K562 (cell line): Measurements from ENCODE around the gene COL13A1. TPM values are rescaled to one million over a fixed set of nuclear protein-coding genes. Genes with fewer than 3 reads are reported as not detected.

Source experiments
- ATAC-seq: fragments of 200-7000 bp; cut with Tn5 transposase; 3 replicates; pipeline ENCODE4 v1.9.1; 2020; ENCODE audit warnings: moderate library complexity
- BruUV-seq: library from RNA; stranded (reverse); fragments of 400-500 nt; replicated peaks from 2 replicates; lab custom pipeline; 2021; lab: Mats Ljungman, UMichigan
- CTCF ChIA-PET: fragments of 300-600 bp; formaldehyde crosslinking; extraction: SDS; loops from one replicate; lab custom pipeline; 2021; ENCODE audit warnings: low intra/inter-chr PET ratio; lab: Yijun Ruan, JAX
- POLR2A ChIA-PET: fragments of 300-600, 350-650 bp; sonication (Branson Sonifier 250); formaldehyde crosslinking; extraction: SDS; loops from one replicate; lab custom pipeline; 2021; ENCODE audit warnings: antibody characterized with exemption, inconsistent platforms; lab: Yijun Ruan, JAX
- DNase-seq, 4 experiments: peaks; one replicate each; pipeline versions ENCODE4 v3.0.0 to v3.0.0-alpha.2; 2011 to 2018; ENCODE audit warnings: low spot score in 3 of 4, mixed read lengths in 3 of 4; ENCODE audit errors: extremely low read depth in 1 of 4
- FAIRE-seq: peaks from 2 replicates; lab custom pipeline; 2011; peaks lifted over from hg19 to GRCh38; lab: Jason Lieb, UNC
- H2AFZ ChIP-seq: 2 replicates; pipeline ENCODE4 v1.6.0; 2011; ENCODE audit warnings: low read depth, low read length, control low read depth, inconsistent platforms
- H3K27ac ChIP-seq: fragments of 200-600 bp; 3 replicates; pipeline ENCODE4 v1.8.0; 2011; ENCODE audit warnings: low read depth, mild to moderate bottlenecking, control low read depth, inconsistent platforms, low read length, moderate library complexity, mixed read lengths; ENCODE audit errors: extremely low read depth
- H3K27me3 ChIP-seq, 2 experiments: fragments of 300-600 bp in 1 of 2; 2 replicates in 1 of 2; 3 replicates in 1 of 2; pipeline versions ENCODE4 v1.6.0 to v1.8.0; 2011; ENCODE audit warnings: inconsistent platforms in 2 of 2, low read length in 2 of 2, mild to moderate bottlenecking in 1 of 2, mixed read lengths in 1 of 2, moderate library complexity in 1 of 2; ENCODE audit not compliant: control insufficient read depth in 2 of 2, insufficient read depth in 2 of 2
- H3K36me3 ChIP-seq: fragments of 300-600 bp; 3 replicates; pipeline ENCODE4 v1.8.0; 2011; ENCODE audit warnings: mild to moderate bottlenecking, low read length, inconsistent platforms; ENCODE audit not compliant: control insufficient read depth, insufficient read depth
- H3K4me1 ChIP-seq, 2 experiments: fragments of 200-600 bp in 1 of 2; replicated peaks in 1 of 2; 2 replicates in 1 of 2; 3 replicates in 1 of 2; pipeline versions ENCODE4 v1.5.1 to v1.8.0; 2011; ENCODE audit warnings: inconsistent platforms in 2 of 2, low read length in 2 of 2, mild to moderate bottlenecking in 1 of 2, mixed read lengths in 1 of 2, moderate library complexity in 1 of 2; ENCODE audit not compliant: control insufficient read depth in 2 of 2, insufficient read depth in 2 of 2
- H3K4me2 ChIP-seq: 2 replicates; pipeline ENCODE4 v1.6.1; 2011; ENCODE audit warnings: low read length, control low read depth, inconsistent platforms, mixed read lengths; ENCODE audit not compliant: insufficient read depth
- H3K4me3 ChIP-seq: fragments of 200-600 bp; sonication (generic), shearing (Covaris generic); 2 replicates; pipeline ENCODE4 v1.5.1; 2016; ENCODE audit warnings: control low read depth, inconsistent platforms
- H3K79me2 ChIP-seq: fragments of 200-600 bp; 3 replicates; pipeline ENCODE4 v1.8.0; 2011; ENCODE audit warnings: low read length, inconsistent platforms; ENCODE audit not compliant: control insufficient read depth, insufficient read depth
- H3K9ac ChIP-seq, 2 experiments: 2 replicates each; pipeline versions ENCODE4 v1.6.0 to v1.6.1; 2011; ENCODE audit warnings: low read depth in 2 of 2, low read length in 2 of 2, control low read depth in 1 of 2, inconsistent platforms in 1 of 2, mild to moderate bottlenecking in 1 of 2, mixed read lengths in 1 of 2; ENCODE audit not compliant: insufficient read depth in 1 of 2
- H3K9me1 ChIP-seq: one replicate; pipeline ENCODE4 v1.6.0; 2011; ENCODE audit warnings: inconsistent platforms, mild to moderate bottlenecking, low read length, moderate library complexity; ENCODE audit not compliant: control insufficient read depth, insufficient read depth
- H3K9me3 ChIP-seq: replicated peaks from 2 replicates; pipeline ENCODE4 v1.5.1; 2011; ENCODE audit warnings: low read depth, low read length, inconsistent platforms; ENCODE audit not compliant: control insufficient read depth, insufficient read depth
- H4K20me1 ChIP-seq: replicated peaks from 2 replicates; pipeline ENCODE4 v1.6.1; 2011; ENCODE audit warnings: low read length, inconsistent platforms, mixed read lengths; ENCODE audit not compliant: control insufficient read depth, insufficient read depth
- ILF3 ChIP-seq: fragments of 450-650 bp; IDR thresholded peaks from 2 replicates; pipeline ENCODE4 v1.6.1; 2018; ENCODE audit warnings: antibody characterized with exemption, mild to moderate bottlenecking, moderate library complexity, borderline replicate concordance
- MCM2 ChIP-seq: fragments of 450-650 bp; IDR thresholded peaks from 2 replicates; pipeline ENCODE4 v1.6.1; 2017; ENCODE audit warnings: low read depth, mild to moderate bottlenecking
- NR2C2 ChIP-seq, 2 experiments: fragments of 200-800 bp in 1 of 2; sonication (Bioruptor generic) in 1 of 2; sonication (generic) in 1 of 2; formaldehyde crosslinking in 1 of 2; IDR thresholded peaks; 2 replicates each; pipeline versions ENCODE4 v1.6.1 to v1.8.0; 2016 to 2022; ENCODE audit warnings: mild to moderate bottlenecking in 1 of 2, missing compliant biosample characterization in 1 of 2, missing genetic modification characterization in 1 of 2, missing genetic modification reagents in 1 of 2
- SRSF7 ChIP-seq: fragments of 200-400 bp; formaldehyde crosslinking; optimal IDR thresholded peaks from 2 replicates; pipeline ENCODE3; 2017; ENCODE audit warnings: mild to moderate bottlenecking, low read depth, low read length
- STAT5A ChIP-seq: IDR thresholded peaks from 2 replicates; pipeline ENCODE4 v1.6.1; 2012; ENCODE audit warnings: low read length, inconsistent platforms, borderline replicate concordance
- ZNF184 ChIP-seq: sonication (generic); formaldehyde crosslinking; IDR thresholded peaks from 2 replicates; pipeline ENCODE4 v1.5.0; 2020; ENCODE audit warnings: missing genetic modification reagents
- ZNF263 ChIP-seq: sonication (generic); formaldehyde crosslinking; IDR thresholded peaks from 2 replicates; pipeline ENCODE4 v1.8.0; 2022; ENCODE audit warnings: mild to moderate bottlenecking, missing genetic modification reagents, borderline replicate concordance
- WGBS: fragments of 100-300 bp; shearing (Covaris generic); methylation state at CpG from one replicate; pipeline ENCODE4 v1.1.6; 2016; ENCODE audit warnings: low coverage, mixed read lengths; ENCODE audit not compliant: insufficient coverage; ENCODE audit errors: missing lambda C conversion rate; 5-methylcytosine and 5-hydroxymethylcytosine counted together
- in situ Hi-C: fragments of 300-500 bp; cut with MboI; formaldehyde crosslinking; loops from 4 replicates; pipeline ENCODE4 v1.15.0; 2018; ENCODE audit warnings: inconsistent platforms, mixed read lengths
- intact Hi-C: fragments of 100-400 bp; cut with micrococcal nuclease; formaldehyde crosslinking; loops from 2 replicates; pipeline ENCODE4 v1.14.2; 2022
- polyA plus RNA-seq, 8 experiments: library from polyadenylated mRNA; depleted of rRNA in 4 of 8; stranded (reverse) in 5 of 8; unstranded in 3 of 8; fragments of >200 nt; fragmentation: Nextera tagmentation in 2 of 8; fragmentation: Illumina TruSeq in 1 of 8; extraction: Ambion mirVana in 2 of 8; extraction: Trizol in 1 of 8; gene quantifications; 2 replicates each; pipeline versions ENCODE4 v1.2.1 to v1.2.3, GENCODE V29; 2011 to 2014; ENCODE audit warnings: inconsistent platforms in 1 of 8, missing spikeins in 1 of 8
- total RNA-seq, 7 experiments: library from RNA; depleted of rRNA in 6 of 7; stranded (reverse); fragments of >200 nt in 6 of 7; fragmentation: Illumina TruSeq in 2 of 7; extraction: Trizol in 2 of 7; gene quantifications; 2 replicates each; pipeline versions ENCODE4 v1.2.1 to v1.2.3, GENCODE V29; 2011 to 2021; ENCODE audit warnings: low replicate concordance in 1 of 7
- TF ChIP-seq, protein P1 (sequence below): sonication (generic); formaldehyde crosslinking; IDR thresholded peaks from 2 replicates; pipeline ENCODE4 v1.8.1; 2023; ENCODE audit warnings: mild to moderate bottlenecking, missing genetic modification reagents

The COL13A1 gene
- total and polyA plus RNA-seq, 9 of the 15 experiments (the other 6 are each of a cell fraction or from before 2014, with no cell fraction given): not detected

DNA sequence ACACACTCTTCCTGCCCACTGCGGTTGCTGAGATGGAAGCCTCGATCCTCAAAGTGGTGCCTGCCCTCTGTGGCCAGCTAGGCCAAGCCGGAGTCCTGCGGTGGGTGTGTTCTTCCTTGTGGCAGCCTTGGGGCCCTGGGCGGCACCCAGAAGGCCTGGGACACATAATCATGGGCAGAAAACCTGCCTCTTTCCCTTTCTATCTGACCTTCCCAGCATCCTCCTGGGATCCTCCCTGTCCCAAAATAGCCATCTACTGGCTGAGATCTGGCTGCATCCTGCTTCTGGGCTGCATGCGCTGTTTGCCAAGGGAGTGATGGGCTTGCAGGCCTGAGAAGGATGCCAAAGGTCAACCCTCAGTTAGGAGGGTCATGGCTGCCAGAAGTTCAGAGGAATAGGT is 23.9 kb downstream of the COL13A1 start:
- no peak for FAIRE-seq
- H3K9me1 ChIP-seq: no peaks in the 10 kb centered on the region
- no peak overlapping the region for H3K27ac ChIP-seq
- no peaks in the 10 kb centered on the region for H4K20me1 ChIP-seq
- H3K4me3 ChIP-seq: no peak overlapping the region
- no peaks in the 10 kb centered on the region for H3K36me3 ChIP-seq
- no peak overlapping the region; a peak in 1 of 4 replicates for H3K9ac ChIP-seq
- DNase-seq: no peak
- in situ Hi-C loops (no loop called here), intact Hi-C loops (no loop called here)
- H3K79me2 ChIP-seq: no peaks in the 10 kb centered on the region
- WGBS: under 1% methylated on average over 6 of the region's 6 CpGs
- ChIA-PET POLR2A (interaction anchor here (0.6 kb wide), 1 partner anchor 12 kb away, joined by 3 read pairs; no protein-coding TSS in a partner anchor), CTCF (no interaction called here)
- H3K9me3 ChIP-seq: no peaks in the 10 kb centered on the region
- BruUV-seq: no TSS peak
- no peak for ATAC-seq
- no peak overlapping the region for H2AFZ ChIP-seq
- no peaks in the 10 kb centered on the region for H3K4me1 ChIP-seq
- H3K4me2 ChIP-seq: no peak overlapping the region
- peaks cover 3 to 31% of the 10 kb centered on the region in 2 experiments; a peak in 3 of 5 replicates for H3K27me3 ChIP-seq
- TF ChIP-seq MCM2: no peak
- no peak for TF ChIP-seq STAT5A

DNA sequence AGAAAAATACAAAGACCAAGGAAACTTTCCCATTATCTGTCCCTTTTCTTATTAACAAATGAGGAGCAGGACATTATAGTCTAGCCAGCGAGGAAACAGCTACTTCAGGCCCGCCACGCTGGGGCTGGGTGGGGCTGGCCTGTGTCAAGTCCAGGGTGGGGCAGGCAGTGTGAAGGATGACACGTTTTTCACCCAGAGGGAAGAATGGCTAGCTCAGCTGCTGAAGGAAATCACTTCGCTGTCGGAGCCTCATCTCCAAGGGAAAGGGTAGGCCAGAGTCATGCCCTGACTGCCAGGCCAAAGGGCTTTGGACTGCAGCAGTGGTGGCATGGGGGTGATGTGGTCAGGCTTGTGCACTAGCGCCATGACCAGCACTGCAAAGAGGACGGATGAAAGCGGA is 24.4 kb downstream of the COL13A1 start:
- Histone ChIP-seq H3K9me1 (no peaks in the 10 kb centered on the region), H3K9ac (no peak overlapping the region), H3K27ac (no peak overlapping the region), H3K4me3 (no peak overlapping the region), H4K20me1 (no peaks in the 10 kb centered on the region), H3K4me1 (no peaks in the 10 kb centered on the region), H3K79me2 (no peaks in the 10 kb centered on the region), H3K27me3 (peaks cover 4 to 33% of the 10 kb centered on the region in 2 experiments; a peak in 3 of 5 replicates), H3K9me3 (no peaks in the 10 kb centered on the region), H3K4me2 (no peak overlapping the region), H2AFZ (no peak overlapping the region), H3K36me3 (no peaks in the 10 kb centered on the region)
- FAIRE-seq (no peak), ATAC-seq (no peak), DNase-seq (no peak)
- intact Hi-C loops: no loop called here
- ChIA-PET CTCF (no interaction called here), POLR2A (interaction anchor here (0.6 kb wide), 1 partner anchor 12 kb away, joined by 3 read pairs; no protein-coding TSS in a partner anchor)
- no TSS peak for BruUV-seq
- WGBS: under 1% methylated on average over 9 of the region's 9 CpGs
- in situ Hi-C loops: no loop called here
- TF ChIP-seq, protein P1, sequence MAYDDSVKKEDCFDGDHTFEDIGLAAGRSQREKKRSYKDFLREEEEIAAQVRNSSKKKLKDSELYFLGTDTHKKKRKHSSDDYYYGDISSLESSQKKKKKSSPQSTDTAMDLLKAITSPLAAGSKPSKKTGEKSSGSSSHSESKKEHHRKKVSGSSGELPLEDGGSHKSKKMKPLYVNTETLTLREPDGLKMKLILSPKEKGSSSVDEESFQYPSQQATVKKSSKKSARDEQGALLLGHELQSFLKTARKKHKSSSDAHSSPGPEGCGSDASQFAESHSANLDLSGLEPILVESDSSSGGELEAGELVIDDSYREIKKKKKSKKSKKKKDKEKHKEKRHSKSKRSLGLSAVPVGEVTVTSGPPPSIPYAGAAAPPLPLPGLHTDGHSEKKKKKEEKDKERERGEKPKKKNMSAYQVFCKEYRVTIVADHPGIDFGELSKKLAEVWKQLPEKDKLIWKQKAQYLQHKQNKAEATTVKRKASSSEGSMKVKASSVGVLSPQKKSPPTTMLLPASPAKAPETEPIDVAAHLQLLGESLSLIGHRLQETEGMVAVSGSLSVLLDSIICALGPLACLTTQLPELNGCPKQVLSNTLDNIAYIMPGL (CRISPR knock-in tag): no peak
- TF ChIP-seq NR2C2 (CRISPR knock-in tag; IDR thresholded peaks at IDR 0.05) (no peak), NR2C2 (tag; IDR thresholded peaks at IDR 0.05) (no peak), ILF3 (no peak), ZNF263 (CRISPR knock-in tag) (no peak), ZNF184 (CRISPR knock-in tag) (no peak), SRSF7 (no peak)
